Activated CD4-positive, CD25-positive, alpha-beta regulatory T cell treated with anti-CD3 and anti-CD28 coated beads, Interleukin-2, amount 50 U/mL, for 24 hours (primary cell): Measurements from ENCODE around the gene MESP1.

ENCODE experiments used
- ATAC-seq, 2 donors: fragments of 150-1000 bp; cut with Tn5 transposase; one replicate each; pipeline ENCODE4 v1.10.0; 2021; ENCODE audit warnings: mild to moderate bottlenecking in 1 of 2, moderate library complexity in 1 of 2

MESP1 gene

GRCh38 chr15:89707577-89707976, 43.5 kb downstream of the MESP1 start:
- ATAC-seq: no peak

GRCh38 chr15:89704411-89704810, 46.6 kb downstream of the MESP1 start:
- ATAC-seq: no peak
